Activated T-cell treated with anti-CD3 and anti-CD28 coated beads, Interleukin-2, amount 50 U/mL, for 72 hours (primary cell): Measurements from ENCODE around the gene B9D1. TPM values are rescaled to one million over a fixed set of nuclear protein-coding genes. Genes with fewer than 3 reads are reported as not detected.

Experiments used
- ATAC-seq, 2 donors: fragments of 150-1000 bp; cut with Tn5 transposase; replicated peaks in 1 of 2; 2 replicates each; pipeline ENCODE4 v1.10.0; 2021; ENCODE audit warnings: moderate library complexity in 2 of 2, mild to moderate bottlenecking in 1 of 2
- DNase-seq, 2 donors: peaks; one replicate each; pipeline ENCODE4 v3.0.0; 2021 to 2022; ENCODE audit warnings: mixed read lengths in 1 of 2
- H3K27ac Mint-ChIP-seq: one replicate; pipeline ENCODE4 v1.8.0; 2022; ENCODE audit warnings: mild to moderate bottlenecking, moderate library complexity, mixed read lengths
- H3K27me3 Mint-ChIP-seq: one replicate; pipeline ENCODE4 v1.8.0; 2022; ENCODE audit warnings: low read depth, mixed read lengths
- H3K36me3 Mint-ChIP-seq, 2 donors: one replicate each; pipeline ENCODE4 v1.8.0; 2022; ENCODE audit warnings: mixed read lengths in 2 of 2, mild to moderate bottlenecking in 1 of 2; ENCODE audit not compliant: insufficient read depth in 2 of 2
- H3K4me1 Mint-ChIP-seq: one replicate; pipeline ENCODE4 v1.8.0; 2022; ENCODE audit warnings: low read depth, mixed read lengths
- H3K4me3 Mint-ChIP-seq, 2 donors: one replicate each; pipeline ENCODE4 v1.8.0; 2022; ENCODE audit warnings: mild to moderate bottlenecking in 2 of 2, mixed read lengths in 2 of 2, moderate library complexity in 2 of 2
- H3K9me3 Mint-ChIP-seq, 2 donors: one replicate each; pipeline ENCODE4 v1.8.0; 2022; ENCODE audit warnings: mixed read lengths in 2 of 2
- total RNA-seq, 2 donors: library from RNA; stranded (reverse); gene quantifications; one replicate each; pipeline ENCODE4 v1.2.3, GENCODE V29; 2022

B9D1 gene
- total RNA-seq, 2 donors from 2014 or later: 2.4 to 4.3 TPM

DNA sequence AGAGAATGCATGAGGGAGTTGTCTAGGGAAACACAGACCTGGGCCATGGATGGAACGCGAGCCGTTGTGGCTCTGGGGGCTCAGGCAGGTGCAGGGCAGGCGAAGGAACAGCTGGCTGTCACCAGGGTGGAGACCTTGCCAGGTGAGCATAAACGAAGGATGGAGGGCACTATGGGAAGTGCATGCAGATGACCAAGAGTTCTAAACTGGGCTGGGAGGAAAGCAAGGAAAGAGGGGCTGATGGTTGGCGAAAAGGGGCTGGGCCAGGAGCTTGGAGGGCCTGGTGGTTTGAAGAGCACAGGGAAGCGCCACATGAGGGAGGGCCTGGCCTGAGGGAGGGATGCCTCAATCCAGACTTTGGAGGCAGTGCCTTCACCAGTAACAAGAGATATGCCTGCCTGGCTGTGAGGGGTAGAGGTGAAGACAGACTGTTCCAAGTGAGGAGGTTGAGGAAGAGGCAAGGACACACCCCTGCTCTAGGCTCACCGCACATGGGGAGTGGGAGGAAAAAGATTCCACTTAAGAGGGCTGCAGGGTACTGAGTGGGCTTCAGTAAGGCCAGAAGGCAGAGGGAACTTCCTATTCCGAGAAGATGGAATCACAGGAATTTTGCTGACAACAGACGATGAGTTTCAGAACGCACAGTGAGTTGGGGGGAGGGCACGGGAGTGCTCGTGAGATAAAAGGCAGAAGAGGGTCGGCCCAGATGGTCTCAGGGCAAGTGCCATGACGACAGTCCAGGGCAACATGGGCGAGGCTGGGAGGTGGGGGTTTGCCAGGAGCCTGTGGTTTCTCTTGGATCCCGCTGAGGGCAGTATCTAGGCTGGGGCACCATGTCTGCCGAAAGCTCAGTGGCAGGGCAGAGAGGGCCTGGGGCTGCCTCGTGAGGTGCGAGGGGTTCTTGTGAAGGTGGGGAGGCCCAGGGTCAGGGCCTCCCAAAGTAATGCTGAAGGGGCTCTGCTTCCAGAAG is 20.6 kb downstream of the B9D1 start:
- ATAC-seq (no peak), DNase-seq (no peak)
- Mint-ChIP-seq H3K4me3 (no peak overlapping the region), H3K36me3 (no peaks in the 10 kb centered on the region), H3K27me3 (peaks cover 33% of the 10 kb centered on the region), H3K4me1 (no peaks in the 10 kb centered on the region), H3K9me3 (no peaks in the 10 kb centered on the region), H3K27ac (no peak overlapping the region)

DNA sequence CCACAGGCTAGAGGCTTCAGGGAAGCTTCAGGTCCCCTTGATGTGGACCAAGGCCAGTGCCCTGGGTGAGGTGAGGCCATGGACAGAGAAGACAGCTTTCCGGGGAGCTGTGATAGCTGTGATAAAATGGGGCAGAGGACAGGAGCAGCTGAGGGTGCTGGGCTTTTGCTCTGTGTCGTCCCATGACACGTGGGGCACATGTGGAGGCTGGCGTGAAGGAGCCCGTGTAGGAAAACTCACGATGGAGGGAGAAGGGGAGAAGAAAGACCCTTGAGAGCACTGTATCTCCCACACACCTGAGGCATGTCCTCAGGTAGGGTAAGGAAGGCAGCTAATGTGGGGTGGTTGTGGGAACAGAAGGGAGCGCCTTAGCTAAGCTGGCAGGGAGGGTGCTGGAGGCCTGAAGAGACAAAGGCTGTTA is 21.3 kb downstream of the B9D1 start:
- no peaks in the 10 kb centered on the region for H3K9me3 Mint-ChIP-seq

DNA sequence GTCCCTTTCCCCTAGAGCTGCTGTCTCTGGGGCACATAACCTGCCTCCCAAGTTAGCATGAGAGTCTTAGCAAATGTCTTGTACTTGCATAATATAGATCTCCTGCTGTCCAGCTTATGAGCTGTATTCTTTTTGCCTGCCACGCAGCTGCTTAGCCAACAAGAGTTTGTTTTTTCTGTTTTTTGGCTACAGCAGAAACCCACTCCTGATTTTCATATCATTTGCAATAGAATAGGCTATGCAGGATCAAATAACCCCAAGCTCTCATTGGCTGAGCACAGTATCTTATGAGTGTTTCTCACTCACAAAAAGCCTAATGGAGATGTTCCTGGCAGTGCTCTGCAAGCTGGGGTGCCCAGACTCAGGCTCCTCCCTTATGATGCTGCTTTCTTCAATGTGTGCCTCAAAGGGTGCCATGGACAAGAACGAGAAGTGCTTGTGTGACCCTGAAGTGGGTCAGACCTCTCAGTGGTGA is 23.1 kb downstream of the B9D1 start:
- peaks cover 42% of the 10 kb centered on the region for H3K27me3 Mint-ChIP-seq
- ATAC-seq (no peak), DNase-seq (no peak)
- H3K36me3 Mint-ChIP-seq: no peaks in the 10 kb centered on the region
- no peak overlapping the region for H3K27ac Mint-ChIP-seq
- H3K4me3 Mint-ChIP-seq: no peak overlapping the region
- no peaks in the 10 kb centered on the region for H3K9me3 Mint-ChIP-seq
- no peaks in the 10 kb centered on the region for H3K4me1 Mint-ChIP-seq

More for the DNA sequence above, 21.3 kb downstream of the B9D1 start:
- DNase-seq: no peak
- no peaks in the 10 kb centered on the region for H3K36me3 Mint-ChIP-seq
- no peak overlapping the region for H3K27ac Mint-ChIP-seq
- H3K4me3 Mint-ChIP-seq: no peak overlapping the region
- peaks cover 34% of the 10 kb centered on the region for H3K27me3 Mint-ChIP-seq
- H3K4me1 Mint-ChIP-seq: no peaks in the 10 kb centered on the region
- no peak for ATAC-seq

DNA sequence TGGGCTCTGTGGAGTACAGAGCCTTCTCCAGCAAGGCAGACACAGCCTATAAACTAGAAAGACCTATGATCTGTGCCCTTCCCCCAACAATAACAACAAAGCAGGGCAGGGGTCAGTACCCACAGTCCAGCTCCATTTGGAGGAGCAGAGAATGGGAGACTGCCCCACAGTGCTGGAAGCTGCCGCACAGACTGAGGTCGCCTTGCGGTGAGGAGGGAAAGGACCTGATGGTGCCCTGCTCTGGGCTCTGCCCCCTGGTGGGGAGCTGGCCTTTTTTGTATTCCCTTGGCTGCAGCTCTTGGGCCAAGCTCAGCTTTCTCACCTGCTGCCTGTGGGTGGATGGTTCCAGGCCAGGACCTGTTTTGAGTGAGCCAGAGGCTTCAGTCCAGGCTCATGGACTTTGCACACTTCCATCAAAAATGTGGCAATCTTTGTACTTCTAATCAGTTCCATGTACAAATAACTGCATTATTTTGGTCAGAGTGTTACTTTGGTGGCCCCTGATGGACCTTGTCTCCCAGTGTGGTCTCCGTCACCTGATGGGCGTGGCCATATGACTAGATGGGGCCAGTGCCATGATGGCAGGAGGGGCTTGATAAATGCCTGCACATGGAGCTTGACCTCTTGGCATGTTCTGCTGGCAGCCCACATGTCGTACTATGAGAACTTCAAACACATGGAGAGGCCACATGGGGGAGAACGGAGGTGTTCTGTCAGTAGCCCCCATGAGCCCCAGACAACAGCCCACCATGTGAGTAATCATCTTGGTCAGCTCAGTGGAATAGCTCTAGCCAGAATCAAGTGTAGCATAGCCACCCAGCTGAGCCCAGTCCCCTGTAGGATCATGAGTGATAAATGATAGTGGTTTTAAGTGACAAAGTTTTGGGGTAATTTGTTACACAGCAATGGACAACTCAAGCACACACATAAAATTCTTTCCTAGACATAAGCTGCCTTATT is 24.2 kb downstream of the B9D1 start:
- Mint-ChIP-seq H3K9me3 (no peaks in the 10 kb centered on the region), H3K27ac (no peak overlapping the region), H3K4me1 (no peaks in the 10 kb centered on the region), H3K27me3 (peaks cover 42% of the 10 kb centered on the region), H3K4me3 (no peak overlapping the region), H3K36me3 (no peaks in the 10 kb centered on the region)
- ATAC-seq (peak; percentile 86 to 91), DNase-seq (peak; percentile 67 to 68)

DNA sequence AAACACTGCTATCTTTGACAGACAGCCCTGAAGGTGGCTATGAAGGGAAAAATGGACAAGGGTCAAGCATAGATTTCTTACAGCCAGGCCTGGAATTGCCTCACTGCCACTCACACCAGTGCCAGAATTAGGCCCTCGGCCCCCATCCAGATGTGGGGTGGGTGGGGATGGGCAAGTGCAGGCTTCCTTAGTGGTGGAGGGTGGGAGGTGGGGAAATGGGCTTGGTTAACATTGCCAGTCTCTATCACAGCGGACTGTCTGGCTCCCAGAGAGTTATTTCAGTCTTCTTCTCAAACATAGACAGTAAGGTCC is 24.9 kb downstream of the B9D1 start:
- peaks cover 42% of the 10 kb centered on the region for H3K27me3 Mint-ChIP-seq

DNA sequence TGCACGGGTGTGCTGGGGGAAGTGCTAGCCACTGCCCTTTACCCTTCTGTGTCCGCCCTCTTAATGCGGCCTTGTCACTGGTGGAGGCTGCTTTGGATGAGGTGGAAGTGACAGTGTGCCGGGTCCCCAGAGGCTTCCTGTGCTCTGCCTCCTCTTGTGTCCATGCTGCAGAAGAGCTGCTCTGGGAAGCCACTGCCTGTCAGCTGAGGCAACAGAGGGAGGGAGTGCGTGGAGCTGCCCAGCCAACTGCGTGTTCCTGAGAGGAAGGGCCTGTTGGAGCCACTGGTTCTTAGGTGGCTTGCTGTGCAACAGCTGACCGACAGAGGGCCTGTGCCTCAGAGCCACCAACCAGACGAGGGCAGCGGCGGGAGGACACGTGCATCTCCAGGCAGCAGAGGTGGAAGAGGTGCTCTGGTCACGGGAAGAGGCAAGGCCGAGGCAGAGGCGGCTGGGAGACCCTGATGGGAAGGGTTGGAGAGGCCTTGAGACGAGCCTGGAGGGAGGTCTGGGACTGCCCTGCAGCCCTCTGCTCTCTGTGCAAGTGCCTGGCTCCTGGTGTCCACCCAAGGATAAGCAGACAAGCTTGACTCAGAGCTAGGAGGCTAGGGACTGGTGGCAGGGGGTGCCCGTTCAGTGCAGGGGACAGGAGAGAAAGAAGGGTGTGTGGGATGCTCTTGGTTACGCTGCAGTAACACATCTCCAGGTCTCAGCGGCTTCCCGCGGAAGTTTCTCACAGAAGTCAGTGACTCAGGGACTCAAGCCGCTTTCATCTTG is 25.4 kb downstream of the B9D1 start:
- Mint-ChIP-seq H3K4me1 (peaks cover 7% of the 10 kb centered on the region), H3K27ac (no peak overlapping the region), H3K9me3 (no peaks in the 10 kb centered on the region), H3K27me3 (peaks cover 42% of the 10 kb centered on the region), H3K4me3 (no peak overlapping the region), H3K36me3 (no peaks in the 10 kb centered on the region)
- DNase-seq (no peak), ATAC-seq (no peak)

More for the DNA sequence above, 24.9 kb downstream of the B9D1 start:
- DNase-seq (no peak), ATAC-seq (no peak)
- no peak overlapping the region for H3K27ac Mint-ChIP-seq
- no peaks in the 10 kb centered on the region for H3K9me3 Mint-ChIP-seq
- peaks cover 5% of the 10 kb centered on the region for H3K4me1 Mint-ChIP-seq
- H3K4me3 Mint-ChIP-seq: no peak overlapping the region
- H3K36me3 Mint-ChIP-seq: no peaks in the 10 kb centered on the region

DNA sequence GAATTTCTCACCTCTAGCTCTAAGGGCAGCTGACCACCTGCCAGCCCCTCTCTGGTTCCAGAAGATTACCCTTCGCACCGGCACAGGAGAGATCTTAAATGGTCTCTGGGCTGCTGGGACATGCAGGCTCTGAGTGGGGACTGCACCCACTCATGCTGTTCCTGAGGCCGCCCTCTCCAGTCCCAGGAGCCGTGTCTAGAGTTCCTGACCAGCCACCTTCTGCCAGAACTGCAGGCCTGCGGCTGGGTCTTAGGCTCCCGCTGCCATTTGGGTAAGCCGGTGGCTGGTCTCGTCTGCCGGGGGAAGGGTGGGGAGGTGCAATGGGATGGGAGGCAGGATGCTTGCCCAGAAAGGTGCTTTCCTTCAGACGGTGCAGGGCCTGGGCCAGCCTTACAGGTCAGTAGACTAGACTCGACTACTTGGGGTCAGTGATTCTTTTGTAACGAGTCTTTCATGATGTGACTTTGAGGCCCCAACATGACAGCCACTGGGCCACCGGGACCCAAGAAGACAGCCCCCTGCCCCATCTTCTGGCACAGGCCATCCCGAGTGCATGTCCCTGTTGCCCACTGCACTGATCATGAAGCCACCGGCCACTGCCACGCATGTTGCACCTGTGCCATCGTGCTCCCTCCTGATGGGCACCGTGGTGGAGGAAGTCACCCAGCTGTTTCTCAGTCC is 26.4 kb downstream of the B9D1 start:
- DNase-seq (no peak), ATAC-seq (no peak)
- Mint-ChIP-seq H3K4me1 (peaks cover 7% of the 10 kb centered on the region), H3K4me3 (no peak overlapping the region), H3K27me3 (peaks cover 32% of the 10 kb centered on the region), H3K27ac (no peak overlapping the region), H3K36me3 (no peaks in the 10 kb centered on the region), H3K9me3 (no peaks in the 10 kb centered on the region)

DNA sequence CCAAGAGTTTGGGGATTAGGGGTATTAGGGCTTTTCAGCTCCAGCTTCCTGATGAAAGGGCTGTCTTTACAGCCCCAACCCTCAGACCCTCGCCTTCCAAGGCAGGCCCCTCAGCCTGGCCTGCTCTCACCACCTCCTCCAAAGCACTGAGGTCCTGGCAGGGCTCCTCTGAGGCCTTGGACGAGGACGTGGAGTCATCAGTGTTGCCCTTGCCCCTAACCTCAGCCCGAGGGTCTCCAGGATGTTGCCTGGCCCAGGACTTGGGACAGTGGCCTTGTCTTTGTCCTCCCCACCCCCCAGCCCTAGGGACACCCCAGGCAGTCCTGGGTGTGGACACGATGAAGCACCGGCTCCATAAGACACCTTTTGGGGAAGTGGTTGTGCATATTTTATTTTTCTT is 28.2 kb downstream of the B9D1 start:
- H3K4me1 Mint-ChIP-seq: peaks cover 7% of the 10 kb centered on the region
- DNase-seq (no peak), ATAC-seq (no peak)
- H3K4me3 Mint-ChIP-seq: no peak overlapping the region
- H3K9me3 Mint-ChIP-seq: no peaks in the 10 kb centered on the region
- no peak overlapping the region for H3K27ac Mint-ChIP-seq
- H3K27me3 Mint-ChIP-seq: peaks cover 24% of the 10 kb centered on the region
- no peaks in the 10 kb centered on the region for H3K36me3 Mint-ChIP-seq

DNA sequence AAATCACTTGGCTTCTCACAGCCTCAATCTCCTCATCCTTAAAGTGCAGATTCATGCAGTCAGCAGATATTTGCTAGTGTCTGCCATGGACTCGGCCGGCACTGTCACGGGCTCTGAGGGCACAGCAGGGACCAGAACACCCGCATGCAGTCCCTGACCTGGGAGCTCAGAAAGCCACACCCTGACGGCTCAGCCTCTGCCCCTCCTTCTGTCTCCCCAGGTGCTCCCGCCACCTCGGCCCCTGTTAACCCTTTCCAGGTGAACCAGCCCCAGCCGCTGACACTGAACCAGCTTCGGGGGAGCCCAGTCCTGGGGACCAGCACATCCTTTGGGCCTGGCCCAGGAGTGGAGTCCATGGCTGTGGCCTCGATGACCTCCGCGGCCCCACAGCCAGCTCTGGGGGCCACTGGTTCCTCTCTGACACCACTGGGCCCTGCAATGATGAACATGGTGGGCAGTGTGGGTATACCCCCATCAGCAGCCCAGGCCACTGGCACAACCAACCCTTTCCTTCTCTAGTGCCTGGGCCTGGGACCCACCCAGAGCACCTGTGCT is 28.7 kb downstream of the B9D1 start:
- peaks cover 19% of the 10 kb centered on the region for H3K27me3 Mint-ChIP-seq
- H3K27ac Mint-ChIP-seq: no peak overlapping the region
- H3K36me3 Mint-ChIP-seq: no peaks in the 10 kb centered on the region
- DNase-seq: no peak
- no peak overlapping the region for H3K4me3 Mint-ChIP-seq
- ATAC-seq: no peak
- peaks cover 7% of the 10 kb centered on the region for H3K4me1 Mint-ChIP-seq
- H3K9me3 Mint-ChIP-seq: no peaks in the 10 kb centered on the region

DNA sequence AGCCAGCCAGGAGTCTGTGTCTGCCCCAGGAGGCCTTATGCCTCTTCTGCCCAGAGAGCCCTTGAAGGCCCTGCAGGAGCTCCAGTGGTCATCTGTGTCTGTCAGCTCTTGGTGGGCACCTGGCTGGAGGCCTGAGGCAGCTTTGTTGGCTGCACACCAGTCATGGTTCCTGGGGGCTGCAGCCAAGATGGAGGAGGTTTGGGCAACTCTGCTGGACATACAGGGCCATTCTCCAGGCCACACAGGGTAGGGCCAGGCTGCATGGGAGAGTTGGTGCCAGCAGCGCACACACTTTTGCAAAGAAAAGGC is 29.4 kb downstream of the B9D1 start:
- H3K36me3 Mint-ChIP-seq: no peaks in the 10 kb centered on the region
- H3K27ac Mint-ChIP-seq: no peak overlapping the region
- DNase-seq (no peak), ATAC-seq (no peak)
- peaks cover 7% of the 10 kb centered on the region for H3K4me1 Mint-ChIP-seq
- no peak overlapping the region for H3K4me3 Mint-ChIP-seq
- peaks cover 15% of the 10 kb centered on the region for H3K27me3 Mint-ChIP-seq
- no peaks in the 10 kb centered on the region for H3K9me3 Mint-ChIP-seq

DNA sequence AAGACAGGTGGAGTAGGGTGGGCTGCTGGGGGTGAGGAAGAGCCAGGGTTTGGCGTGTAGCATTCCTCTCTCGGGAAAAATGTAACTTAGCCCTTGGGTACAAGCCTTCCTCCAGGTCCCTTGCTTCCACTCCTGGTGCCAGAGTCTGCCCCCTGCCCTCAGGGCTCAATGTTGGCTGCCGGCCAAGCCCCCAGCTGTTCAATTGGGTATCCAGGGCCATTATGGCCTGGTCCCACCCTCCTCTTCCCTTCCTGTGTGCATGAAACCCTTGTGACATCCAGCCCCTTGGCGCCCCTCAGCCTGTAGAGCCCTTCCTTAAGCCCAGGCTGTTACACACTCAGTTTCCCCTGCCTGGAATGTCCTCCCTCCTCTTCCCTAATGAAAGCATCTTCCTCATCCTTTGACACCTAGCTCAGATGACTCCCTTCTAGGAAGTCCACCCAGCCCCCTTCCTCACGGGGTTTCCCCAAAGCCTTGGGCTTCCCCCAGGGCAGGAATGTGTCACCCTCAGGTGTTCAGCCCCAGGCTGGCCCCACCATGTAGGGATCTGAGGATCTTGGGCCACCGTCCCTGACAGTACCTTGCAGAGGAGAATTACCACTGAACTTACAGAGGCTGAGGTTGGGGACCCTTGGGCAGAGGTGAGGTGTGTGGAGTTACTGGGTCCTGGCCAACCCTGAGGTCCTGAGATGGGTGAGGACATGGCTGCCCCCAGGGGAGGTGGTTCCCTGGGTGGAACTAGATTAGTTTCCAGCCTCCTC is 30.0 kb downstream of the B9D1 start:
- H3K9me3 Mint-ChIP-seq: no peaks in the 10 kb centered on the region
- DNase-seq: peak in 1 of 2 donors; percentile 10
- peaks cover 7% of the 10 kb centered on the region for H3K4me1 Mint-ChIP-seq

More for the DNA sequence above, 30.0 kb downstream of the B9D1 start:
- H3K36me3 Mint-ChIP-seq: no peaks in the 10 kb centered on the region
- H3K4me3 Mint-ChIP-seq: no peak overlapping the region
- peaks cover 15% of the 10 kb centered on the region for H3K27me3 Mint-ChIP-seq
- no peak overlapping the region for H3K27ac Mint-ChIP-seq
- ATAC-seq: peak; percentile 34 to 53
